PC-3 (cell line): ENCODE results near the gene LRRC28.

ENCODE experiments used
- EZH2 ChIP-seq: fragments of 300-600 bp; sonication (generic); IDR thresholded peaks from one replicate; pipeline ENCODE4 v1.6.1; 2017; ENCODE audit warnings: antibody characterized with exemption, mild to moderate bottlenecking, low read length; ENCODE audit not compliant: unreplicated experiment
- EZH2phosphoT487 ChIP-seq: fragments of 300-600 bp; sonication (generic); IDR thresholded peaks from 2 replicates; pipeline ENCODE4 v1.6.1; 2018; ENCODE audit warnings: mild to moderate bottlenecking, antibody characterized with exemption, low read length, borderline replicate concordance
- TF ChIP-seq, protein P1 (sequence below): fragments of 300-600 bp; sonication (generic); conservative IDR thresholded peaks from 2 replicates; pipeline ENCODE4 v1.5.1; 2017; ENCODE audit warnings: antibody characterized with exemption, low read depth, mild to moderate bottlenecking, low read length

DNA sequence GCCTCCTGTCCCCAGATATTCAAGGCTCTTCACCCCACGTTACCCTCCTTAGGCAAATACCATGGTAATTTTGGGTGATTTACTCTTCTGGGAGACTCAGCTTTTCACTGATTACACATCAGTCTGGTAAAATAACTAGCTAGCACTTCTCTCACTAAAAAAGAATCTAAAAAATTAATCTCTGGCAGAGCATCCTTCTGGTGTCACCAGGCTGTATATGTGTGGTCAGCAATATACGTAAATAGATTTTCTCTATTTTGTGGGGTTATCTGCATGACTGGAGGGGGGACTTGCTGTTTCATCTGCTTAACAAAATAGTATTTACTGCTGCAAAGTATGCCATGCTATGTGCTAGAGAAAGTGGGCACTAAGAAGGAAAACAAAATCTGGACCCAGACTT lies 45.1 kb downstream of the LRRC28 start:
- TF ChIP-seq, protein P1, sequence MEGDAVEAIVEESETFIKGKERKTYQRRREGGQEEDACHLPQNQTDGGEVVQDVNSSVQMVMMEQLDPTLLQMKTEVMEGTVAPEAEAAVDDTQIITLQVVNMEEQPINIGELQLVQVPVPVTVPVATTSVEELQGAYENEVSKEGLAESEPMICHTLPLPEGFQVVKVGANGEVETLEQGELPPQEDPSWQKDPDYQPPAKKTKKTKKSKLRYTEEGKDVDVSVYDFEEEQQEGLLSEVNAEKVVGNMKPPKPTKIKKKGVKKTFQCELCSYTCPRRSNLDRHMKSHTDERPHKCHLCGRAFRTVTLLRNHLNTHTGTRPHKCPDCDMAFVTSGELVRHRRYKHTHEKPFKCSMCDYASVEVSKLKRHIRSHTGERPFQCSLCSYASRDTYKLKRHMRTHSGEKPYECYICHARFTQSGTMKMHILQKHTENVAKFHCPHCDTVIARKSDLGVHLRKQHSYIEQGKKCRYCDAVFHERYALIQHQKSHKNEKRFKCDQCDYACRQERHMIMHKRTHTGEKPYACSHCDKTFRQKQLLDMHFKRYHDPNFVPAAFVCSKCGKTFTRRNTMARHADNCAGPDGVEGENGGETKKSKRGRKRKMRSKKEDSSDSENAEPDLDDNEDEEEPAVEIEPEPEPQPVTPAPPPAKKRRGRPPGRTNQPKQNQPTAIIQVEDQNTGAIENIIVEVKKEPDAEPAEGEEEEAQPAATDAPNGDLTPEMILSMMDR, result no peak
- TF ChIP-seq EZH2phosphoT487, result no peak
- no peak for TF ChIP-seq EZH2
